Measurements from ENCODE around the gene TBXT. TPM values are rescaled to one million over a fixed set of nuclear protein-coding genes. Genes with fewer than 3 reads are reported as not detected.

Gene TBXT
- total and polyA plus RNA-seq, 2 of the 8 experiments (the other 6 are each of a cell fraction or from before 2014, with no cell fraction given) = 0.18 to 0.24 TPM

GRCh38 chr6:166202321-166202733, 34.7 kb upstream of the TBXT start (continued):
- no peak for TF ChIP-seq HDAC2 (IDR thresholded peaks at IDR 0.05; ENCODE audit: borderline replicate concordance in 1 of 2, low read depth in 2 of 2, low read length in 2 of 2)

Measured in H1 (cell line).